Endothelial cell of coronary artery (primary cell): ENCODE data around the gene HHIPL2. TPM values are rescaled to one million over a fixed set of nuclear protein-coding genes. Genes with fewer than 3 reads are reported as not detected.

ENCODE experiments used
- total RNA-seq: library from RNA; depleted of rRNA; stranded (reverse); fragments of >200 nt; gene quantifications from 2 replicates; pipeline ENCODE4 v1.2.3, GENCODE V29; 2014

The HHIPL2 gene
- total RNA-seq: under 0.01 TPM in 1 of 2 replicates, not detected in the other

DNA sequence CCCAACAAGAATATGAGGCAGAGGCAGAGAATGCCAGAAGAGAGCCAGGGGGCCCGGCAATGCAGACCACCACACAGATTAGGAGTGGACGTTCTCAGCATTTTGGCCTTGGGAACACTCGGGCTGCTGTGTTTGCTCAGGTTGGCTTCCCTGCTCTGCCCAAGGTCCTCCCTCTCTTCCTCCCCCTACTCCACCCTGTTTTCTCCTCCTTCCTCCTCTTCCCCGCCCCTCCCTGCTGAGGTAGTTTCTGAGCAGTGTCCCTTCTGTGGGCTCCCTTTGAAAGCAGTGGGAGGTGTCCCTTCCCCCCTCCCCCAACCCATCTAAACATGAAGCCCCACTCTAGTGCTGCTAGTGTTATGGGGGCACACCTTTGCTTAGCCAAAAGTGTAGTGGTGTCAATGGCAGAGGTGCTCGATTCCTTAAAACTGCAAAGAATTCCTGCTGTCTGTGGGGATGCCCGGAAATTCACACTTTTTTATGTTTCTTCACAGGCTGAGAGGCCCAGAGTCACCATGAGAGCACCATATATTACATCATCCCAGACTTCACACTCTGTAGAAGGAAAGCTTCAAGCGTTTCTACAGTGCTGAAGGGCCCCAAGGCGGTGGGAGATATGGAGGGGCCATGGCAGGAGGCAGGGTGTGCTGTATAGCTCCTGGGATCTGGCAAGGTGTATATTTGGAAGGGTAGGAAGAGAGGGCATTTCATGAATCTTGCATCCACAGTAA is at the start of gene HHIPL2:
TSS of gene HHIPL2 (minus strand) at position 161 of the 728 bp plus-strand sequence. CDS start at position 101, 60 bp downstream.

DNA sequence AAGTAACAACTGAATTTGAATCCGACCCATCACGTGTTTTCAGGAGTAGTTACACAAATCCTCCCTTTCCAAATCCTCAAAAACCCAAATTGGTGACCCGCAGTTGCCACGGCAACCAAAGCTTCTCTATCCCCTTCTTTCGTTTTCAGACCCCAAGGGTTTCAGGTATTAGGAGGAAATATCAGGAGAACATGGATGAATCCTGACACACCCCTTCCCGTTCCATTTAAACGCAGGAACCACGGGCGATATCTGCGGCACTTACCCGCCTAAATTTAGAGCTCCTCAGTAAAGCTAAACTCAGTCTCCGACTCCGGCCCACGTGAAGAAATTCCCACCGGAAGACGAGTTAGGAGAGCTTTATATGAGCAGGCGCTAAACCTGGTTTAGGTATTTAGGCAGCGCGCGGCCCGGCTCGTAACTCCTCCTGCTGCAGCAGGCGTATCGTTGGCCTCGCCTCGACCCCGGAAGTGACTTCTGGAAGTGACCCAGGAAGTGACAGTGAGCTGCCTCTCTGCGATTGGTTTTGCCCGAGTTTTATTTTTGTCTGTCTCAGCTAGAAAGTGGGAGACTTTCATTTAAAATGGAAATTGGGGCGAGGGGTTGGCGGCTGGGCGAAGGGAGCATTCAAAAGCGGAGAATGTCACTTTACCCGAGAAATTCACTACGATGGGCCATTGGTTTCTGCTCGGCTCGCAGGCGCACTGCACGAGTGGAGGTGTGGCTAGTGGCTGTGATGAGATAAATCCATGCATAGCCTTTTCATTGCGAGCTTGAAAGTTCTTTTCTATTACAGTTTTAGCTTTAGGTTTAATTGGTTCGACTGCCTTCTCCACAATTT is 41.8 kb upstream of the HHIPL2 start, which contains the start of gene TAF1A:
TSS of gene TAF1A (minus strand) at position 472 of the 841 bp plus-strand sequence.

Other genes with a start within 250 kb of the HHIPL2 start
- 4.9 and 6.2 TPM in 2 replicates for gene TAF1A, start 41.8 kb upstream of the HHIPL2 start, total RNA-seq
- gene MIA3, start 70.0 kb upstream of the HHIPL2 start, total RNA-seq: 29.7 and 46.4 TPM in 2 replicates
- gene AIDA, start 164.4 kb upstream of the HHIPL2 start, total RNA-seq: 39.8 and 57.6 TPM in 2 replicates
- 27.3 and 29.8 TPM in 2 replicates for gene BROX, start 164.5 kb upstream of the HHIPL2 start, total RNA-seq
- gene FAM177B, start 189.1 kb upstream of the HHIPL2 start, total RNA-seq: not detected in 2 replicates